T-helper 2 cell treated with Interferon-gamma antibody and Interleukin-4, amounts not matched to agents 5 μg/mL and 100 μg/mL, for 36 hours (primary cell): ENCODE measurements around the gene C19orf12.

Experiments
- DNase-seq: peaks from one replicate; pipeline ENCODE4 v3.0.0; 2021; ENCODE audit warnings: low spot score
- H3K27ac Mint-ChIP-seq: one replicate; pipeline ENCODE4 v1.8.0; 2021; ENCODE audit warnings: mild to moderate bottlenecking, mixed read lengths
- H3K27me3 Mint-ChIP-seq: one replicate; pipeline ENCODE4 v1.8.0; 2021; ENCODE audit warnings: low read depth, mixed read lengths
- H3K36me3 Mint-ChIP-seq: one replicate; pipeline ENCODE4 v1.8.0; 2021; ENCODE audit warnings: low read depth, mixed read lengths
- H3K4me1 Mint-ChIP-seq: one replicate; pipeline ENCODE4 v1.8.0; 2021; ENCODE audit warnings: low read depth, mixed read lengths
- H3K4me3 Mint-ChIP-seq: one replicate; pipeline ENCODE4 v1.8.0; 2022; ENCODE audit warnings: mild to moderate bottlenecking, moderate library complexity, mixed read lengths
- H3K9me3 Mint-ChIP-seq: one replicate; pipeline ENCODE4 v1.8.0; 2021; ENCODE audit warnings: mixed read lengths

The C19orf12 gene

GRCh38 chr19:29663861-29664752 is 51.0 kb downstream of the C19orf12 start:
- Mint-ChIP-seq H3K4me3 (peak overlapping the region; percentile 71), H3K4me1 (peaks cover 50% of the 10 kb centered on the region), H3K36me3 (peaks cover 15% of the 10 kb centered on the region), H3K27me3 (no peaks in the 10 kb centered on the region), H3K9me3 (no peaks in the 10 kb centered on the region), H3K27ac (peak overlapping the region; percentile 49)
- no peak for DNase-seq

- peak; percentile 66 for DNase-seq
- no peaks in the 10 kb centered on the region for H3K27me3 Mint-ChIP-seq
- peak overlapping the region; percentile 24 for H3K4me3 Mint-ChIP-seq
- H3K27ac Mint-ChIP-seq = peak overlapping the region; percentile 65
- peaks cover 9% of the 10 kb centered on the region for H3K36me3 Mint-ChIP-seq
- H3K9me3 Mint-ChIP-seq = no peaks in the 10 kb centered on the region
- H3K4me1 Mint-ChIP-seq = peaks cover 40% of the 10 kb centered on the region
Measured at GRCh38 chr19:29662604-29663404, 52.3 kb downstream of the C19orf12 start.

GRCh38 chr19:29662278-29662603 is 52.8 kb downstream of the C19orf12 start:
- Mint-ChIP-seq H3K4me1 (peaks cover 35% of the 10 kb centered on the region), H3K4me3 (peak overlapping the region; percentile 24), H3K9me3 (no peaks in the 10 kb centered on the region), H3K27me3 (no peaks in the 10 kb centered on the region), H3K36me3 (peaks cover 6% of the 10 kb centered on the region), H3K27ac (peak overlapping the region; percentile 67)
- no peak for DNase-seq

DNA sequence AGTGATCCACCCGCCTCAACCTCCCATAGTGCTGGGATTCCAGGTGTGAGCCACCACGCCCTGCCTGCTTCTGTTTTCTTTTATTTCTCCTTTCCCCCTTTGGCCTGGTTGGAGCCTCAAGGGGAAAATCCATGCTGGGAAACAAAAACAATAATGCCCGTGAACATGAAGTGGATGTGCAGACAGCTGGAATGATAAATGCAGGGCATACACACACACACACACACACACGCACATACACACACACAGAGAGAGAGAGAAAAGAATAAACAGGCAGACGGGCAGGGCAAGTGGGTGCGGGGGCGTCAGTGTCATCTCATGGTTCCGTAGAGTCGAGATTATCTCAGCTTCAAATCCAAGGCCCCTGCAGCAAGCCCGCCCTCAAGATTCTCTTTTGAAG is 54.2 kb downstream of the C19orf12 start:
- H3K36me3 Mint-ChIP-seq = no peaks in the 10 kb centered on the region
- H3K27ac Mint-ChIP-seq = no peak overlapping the region
- H3K4me1 Mint-ChIP-seq = peaks cover 32% of the 10 kb centered on the region
- H3K9me3 Mint-ChIP-seq = no peaks in the 10 kb centered on the region
- peak overlapping the region; percentile 11 for H3K4me3 Mint-ChIP-seq
- peak; percentile 66 for DNase-seq
- no peaks in the 10 kb centered on the region for H3K27me3 Mint-ChIP-seq

DNA sequence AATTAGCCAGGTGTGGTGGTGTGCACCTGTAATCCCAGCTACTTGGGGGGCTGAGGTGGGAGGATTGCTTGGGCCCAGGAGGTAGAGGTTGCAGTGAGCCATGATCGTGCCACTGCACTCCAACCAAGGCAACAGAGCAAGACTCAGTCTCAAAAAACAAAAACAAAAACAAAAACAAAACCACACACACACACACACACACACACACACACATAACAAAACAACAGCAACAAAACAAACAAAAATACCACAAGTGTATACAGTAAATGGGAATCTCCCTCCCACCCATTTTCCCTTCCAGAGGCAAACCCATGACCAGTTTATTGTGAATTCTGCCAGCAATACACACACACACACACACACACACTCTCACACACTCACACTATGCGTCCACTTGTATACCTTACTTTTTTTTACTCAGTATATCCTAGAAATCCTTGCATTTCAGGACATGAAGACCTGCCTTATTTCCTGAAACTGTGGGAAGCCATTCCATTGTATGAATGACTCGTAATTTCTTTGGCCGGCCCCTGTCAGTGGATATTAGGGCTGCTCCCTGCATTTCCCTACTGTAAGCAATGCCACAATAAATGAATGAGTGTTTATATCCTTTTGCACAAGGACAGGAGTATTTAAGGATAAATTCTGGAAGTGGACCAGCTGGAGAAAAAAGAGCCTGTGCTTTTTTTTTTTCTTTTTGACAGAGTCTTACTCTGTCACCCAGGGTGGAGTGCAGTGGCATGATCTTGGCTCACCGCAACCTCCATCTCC is 56.7 kb downstream of the C19orf12 start:
- no peak for DNase-seq
- peaks cover 32% of the 10 kb centered on the region for H3K4me1 Mint-ChIP-seq
- H3K4me3 Mint-ChIP-seq = no peak overlapping the region
- H3K27ac Mint-ChIP-seq = no peak overlapping the region
- no peaks in the 10 kb centered on the region for H3K36me3 Mint-ChIP-seq
- peaks cover 11% of the 10 kb centered on the region for H3K9me3 Mint-ChIP-seq
- H3K27me3 Mint-ChIP-seq = peaks cover 4% of the 10 kb centered on the region

GRCh38 chr19:29655648-29656335 is 59.3 kb downstream of the C19orf12 start:
- Mint-ChIP-seq H3K27ac (no peak overlapping the region), H3K27me3 (peaks cover 17% of the 10 kb centered on the region), H3K9me3 (peaks cover 12% of the 10 kb centered on the region), H3K36me3 (no peaks in the 10 kb centered on the region), H3K4me3 (no peak overlapping the region), H3K4me1 (peaks cover 23% of the 10 kb centered on the region)
- DNase-seq = no peak

- peaks cover 12% of the 10 kb centered on the region for H3K9me3 Mint-ChIP-seq
- peaks cover 20% of the 10 kb centered on the region for H3K4me1 Mint-ChIP-seq
- no peak overlapping the region for H3K4me3 Mint-ChIP-seq
- no peak overlapping the region for H3K27ac Mint-ChIP-seq
- H3K36me3 Mint-ChIP-seq = no peaks in the 10 kb centered on the region
- peaks cover 17% of the 10 kb centered on the region for H3K27me3 Mint-ChIP-seq
- DNase-seq = no peak
Measured at GRCh38 chr19:29653398-29653797, 61.7 kb downstream of the C19orf12 start.

DNA sequence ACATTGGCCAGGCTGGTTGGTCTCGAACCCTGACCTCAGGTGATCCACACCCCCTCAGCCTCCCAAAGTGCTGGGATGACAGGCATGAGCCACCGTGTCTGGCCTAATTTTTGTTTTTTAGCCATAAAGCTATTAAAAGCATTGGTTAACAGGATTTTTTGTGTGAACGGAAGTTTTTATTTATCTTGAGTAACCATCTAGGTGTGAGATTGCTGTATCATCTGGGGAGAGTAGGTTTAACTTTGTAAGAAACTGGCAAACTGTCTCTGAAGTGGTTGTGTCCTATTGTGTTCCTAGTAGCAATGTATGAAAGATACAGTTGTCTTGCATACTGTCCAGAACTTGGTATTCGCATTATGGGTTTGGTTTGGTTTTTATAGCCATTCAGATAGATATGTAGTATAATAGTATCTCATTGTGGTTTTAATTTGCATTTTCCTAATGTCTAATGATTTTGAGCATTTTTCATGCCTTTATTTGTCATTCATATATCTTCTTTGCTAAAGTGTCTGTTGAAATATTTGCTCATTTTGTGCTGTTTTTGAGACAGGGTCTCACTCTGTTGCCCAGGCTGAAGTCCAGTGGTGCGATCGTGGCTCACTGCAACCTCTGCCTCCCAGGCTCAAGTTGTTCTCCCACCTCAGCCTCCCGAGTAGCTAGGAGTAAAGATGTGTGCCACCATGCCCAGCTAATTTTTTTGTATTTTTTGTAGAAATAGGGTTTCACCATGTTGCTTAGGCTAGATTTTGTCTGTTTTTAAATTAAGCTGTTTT is 63.3 kb downstream of the C19orf12 start:
- Mint-ChIP-seq H3K27ac (no peak overlapping the region), H3K4me3 (no peak overlapping the region), H3K4me1 (peaks cover 20% of the 10 kb centered on the region), H3K27me3 (peaks cover 17% of the 10 kb centered on the region), H3K9me3 (peaks cover 12% of the 10 kb centered on the region), H3K36me3 (no peaks in the 10 kb centered on the region)
- no peak for DNase-seq

GRCh38 chr19:29650772-29651387 is 64.2 kb downstream of the C19orf12 start:
- peaks cover 25% of the 10 kb centered on the region for H3K4me1 Mint-ChIP-seq
- H3K27me3 Mint-ChIP-seq = peaks cover 17% of the 10 kb centered on the region
- H3K36me3 Mint-ChIP-seq = no peaks in the 10 kb centered on the region
- H3K9me3 Mint-ChIP-seq = peaks cover 12% of the 10 kb centered on the region
- no peak overlapping the region for H3K27ac Mint-ChIP-seq
- no peak overlapping the region for H3K4me3 Mint-ChIP-seq
- no peak for DNase-seq
